HCT116 (cell line): ENCODE measurements around the gene FAM50A. TPM values are rescaled to one million over a fixed set of nuclear protein-coding genes. Genes with fewer than 3 reads are reported as not detected.

Experiments
- ATAC-seq: fragments of 200-7000 bp; cut with Tn5 transposase; 2 replicates; pipeline ENCODE4 v1.9.1; 2020; ENCODE audit warnings: mild to moderate bottlenecking, moderate library complexity
- BruUV-seq: library from RNA; stranded (reverse); fragments of 400-500 nt; replicated peaks from 2 replicates; lab custom pipeline; 2021; lab: Mats Ljungman, UMichigan
- CTCF ChIA-PET: fragments of 300-600 bp; sonication (Branson Sonifier 250); formaldehyde crosslinking; loops from one replicate; lab custom pipeline; 2021; ENCODE audit warnings: antibody characterized with exemption; lab: Charles Lee
- POLR2A ChIA-PET: fragments of 300-600, 350-600 bp; sonication (Branson Sonifier 250); formaldehyde crosslinking; loops from one replicate; lab custom pipeline; 2021; ENCODE audit warnings: antibody characterized with exemption; lab: Charles Lee
- RAD21 ChIA-PET, 2 experiments: fragments of 300-600 bp; sonication (Branson Sonifier 250); formaldehyde crosslinking; loops; one replicate each; lab custom pipeline; 2023; ENCODE audit warnings: low total read pairs in 2 of 2; ENCODE audit not compliant: uncharacterized antibody in 2 of 2, unreplicated experiment in 2 of 2, low non-redundant PET in 1 of 2; lab: Charles Lee
- DNase-seq: peaks from one replicate; pipeline ENCODE4 v3.0.0-alpha.2; 2010; ENCODE audit warnings: low read depth, low spot score
- H2AFZ ChIP-seq: fragments of 200-600 bp; shearing (Covaris generic), sonication (generic); 2 replicates; pipeline ENCODE4 v1.6.1; 2017; ENCODE audit warnings: low read depth, mixed run types, mixed read lengths, antibody characterized with exemption, low read length; ENCODE audit not compliant: poor library complexity, severe bottlenecking
- H3K27ac ChIP-seq: 2 replicates; pipeline ENCODE4 v1.5.1; 2012; ENCODE audit warnings: low read depth, low read length
- H3K27me3 ChIP-seq: fragments of 200-600 bp; sonication (generic); 2 replicates; pipeline ENCODE4 v1.6.1; 2016; ENCODE audit warnings: mixed run types, low read length, mixed read lengths; ENCODE audit not compliant: insufficient read depth
- H3K36me3 ChIP-seq, 2 experiments: fragments of 200-500 bp in 1 of 2; fragments of 200-600 bp in 1 of 2; sonication (Bioruptor generic) in 1 of 2; sonication (generic) in 1 of 2; 2 replicates each; pipeline versions ENCODE4 v1.5.1 to v1.6.1; 2014 to 2016; ENCODE audit warnings: low read length in 2 of 2, inconsistent platforms in 1 of 2, mixed read lengths in 1 of 2, mixed run types in 1 of 2; ENCODE audit not compliant: insufficient read depth in 2 of 2, control insufficient read depth in 1 of 2
- H3K4me1 ChIP-seq, 2 experiments: fragments of 200-600 bp in 1 of 2; sonication (generic) in 1 of 2; 2 replicates each; pipeline versions ENCODE4 v1.5.1 to v1.6.1; 2012 to 2017; ENCODE audit warnings: low read length in 2 of 2, inconsistent platforms in 1 of 2, mild to moderate bottlenecking in 1 of 2, mixed read lengths in 1 of 2, mixed run types in 1 of 2, moderate library complexity in 1 of 2; ENCODE audit not compliant: insufficient read depth in 2 of 2, control insufficient read depth in 1 of 2
- H3K4me2 ChIP-seq: fragments of 200-600 bp; sonication (generic); 2 replicates; pipeline ENCODE4 v1.6.1; 2017; ENCODE audit warnings: mixed run types, low read length, mixed read lengths
- H3K4me3 ChIP-seq, 2 experiments: fragments of 200-600 bp in 1 of 2; sonication (generic) in 1 of 2; replicated peaks in 1 of 2; 2 replicates each; pipeline ENCODE4 v1.5.1; 2011 to 2016; ENCODE audit warnings: low read length in 2 of 2, control low read depth in 1 of 2, low read depth in 1 of 2, mild to moderate bottlenecking in 1 of 2, mixed read lengths in 1 of 2, mixed run types in 1 of 2
- H3K79me2 ChIP-seq: fragments of 200-600 bp; sonication (generic); 2 replicates; pipeline ENCODE4 v1.6.1; 2017; ENCODE audit warnings: mild to moderate bottlenecking, mixed run types, low read length, moderate library complexity, mixed read lengths; ENCODE audit not compliant: insufficient read depth
- H3K9ac ChIP-seq: fragments of 200-600 bp; sonication (generic); 2 replicates; pipeline ENCODE4 v1.6.1; 2016; ENCODE audit warnings: low read length, mixed read lengths
- H3K9me2 ChIP-seq: fragments of 200-600 bp; sonication (generic), shearing (Covaris generic); 2 replicates; pipeline ENCODE4 v1.6.1; 2017; ENCODE audit warnings: mixed run types, mild to moderate bottlenecking, moderate library complexity; ENCODE audit not compliant: insufficient read depth
- H3K9me3 ChIP-seq, 2 experiments: fragments of 200-500 bp in 1 of 2; fragments of 200-600 bp in 1 of 2; sonication (Bioruptor generic) in 1 of 2; sonication (generic) in 1 of 2; 2 replicates each; pipeline ENCODE4 v1.6.1; 2014 to 2017; ENCODE audit warnings: low read length in 2 of 2, mixed read lengths in 2 of 2, inconsistent platforms in 1 of 2, low read depth in 1 of 2, mild to moderate bottlenecking in 1 of 2, mixed run types in 1 of 2, moderate library complexity in 1 of 2; ENCODE audit not compliant: control insufficient read depth in 1 of 2, insufficient read depth in 1 of 2
- H4K20me1 ChIP-seq: fragments of 200-600 bp; sonication (generic), shearing (Covaris generic); 2 replicates; pipeline ENCODE4 v1.6.1; 2017; ENCODE audit warnings: mixed run types, mild to moderate bottlenecking, moderate library complexity; ENCODE audit not compliant: insufficient read depth
- CBX3 ChIP-seq: IDR thresholded peaks from 2 replicates; pipeline ENCODE4 v1.6.1; 2012; ENCODE audit warnings: low read depth
- CTCF ChIP-seq, 3 experiments: fragments of 200-600 bp in 1 of 3; sonication (generic) in 1 of 3; IDR thresholded peaks in 2 of 3; conservative IDR thresholded peaks in 1 of 3; 2 replicates each; pipeline ENCODE4 v1.5.1; 2012 to 2017; ENCODE audit warnings: low read depth in 2 of 3, low read length in 2 of 3, antibody characterized with exemption in 1 of 3, borderline replicate concordance in 1 of 3, control low read depth in 1 of 3, mild to moderate bottlenecking in 1 of 3, mixed read lengths in 1 of 3, mixed run types in 1 of 3, moderate library complexity in 1 of 3; ENCODE audit not compliant: insufficient read depth in 1 of 3
- EGR1 ChIP-seq: IDR thresholded peaks from 2 replicates; pipeline ENCODE4 v1.6.1; 2012; ENCODE audit warnings: low read depth
- ELF1 ChIP-seq: IDR thresholded peaks from 2 replicates; pipeline ENCODE4 v1.6.1; 2012; ENCODE audit warnings: low read depth, borderline replicate concordance
- FOSL1 ChIP-seq: IDR thresholded peaks from 2 replicates; pipeline ENCODE4 v1.6.1; 2012; ENCODE audit warnings: low read depth
- POLR2AphosphoS5 ChIP-seq: IDR thresholded peaks from 2 replicates; pipeline ENCODE4 v1.6.1; 2011; ENCODE audit warnings: mild to moderate bottlenecking, low read depth, low read length, moderate library complexity
- RAD21 ChIP-seq: IDR thresholded peaks from 2 replicates; pipeline ENCODE4 v1.6.1; 2012; ENCODE audit warnings: low read depth, mild to moderate bottlenecking
- REST ChIP-seq: IDR thresholded peaks from 2 replicates; pipeline ENCODE4 v1.6.1; 2012; ENCODE audit warnings: low read depth
- SP1 ChIP-seq: IDR thresholded peaks from 2 replicates; pipeline ENCODE4 v1.6.1; 2012; ENCODE audit warnings: low read depth
- SRF ChIP-seq: IDR thresholded peaks from 2 replicates; pipeline ENCODE4 v1.6.1; 2012; ENCODE audit warnings: low read depth
- TCF7L2 ChIP-seq: IDR thresholded peaks from 2 replicates; pipeline ENCODE4 v1.7.0; 2011; ENCODE audit warnings: borderline replicate concordance, inconsistent platforms; ENCODE audit not compliant: insufficient read depth, insufficient read length; ENCODE audit errors: extremely low read depth
- ZBTB33 ChIP-seq: IDR thresholded peaks from 2 replicates; pipeline ENCODE4 v1.6.1; 2011; ENCODE audit warnings: mild to moderate bottlenecking, low read length, moderate library complexity; ENCODE audit not compliant: insufficient replicate concordance; ENCODE audit errors: extremely low read depth
- ZFX ChIP-seq: fragments of 450-650 bp; IDR thresholded peaks from 2 replicates; pipeline ENCODE4 v1.6.1; 2017
- ZNF274 ChIP-seq: fragments of 200-500 bp; sonication (Bioruptor generic); IDR thresholded peaks from 2 replicates; pipeline ENCODE4 v1.6.1; 2014; ENCODE audit warnings: mild to moderate bottlenecking, low read depth, low read length, inconsistent platforms
- intact Hi-C: fragments of 100-400 bp; cut with micrococcal nuclease; formaldehyde crosslinking; loops from 2 replicates; pipeline ENCODE4 v1.10.0; 2022
- total RNA-seq: library from RNA; stranded (reverse); gene quantifications from one replicate; pipeline ENCODE4 v1.2.1, GENCODE V29; 2021; ENCODE audit not compliant: unreplicated experiment

FAM50A gene
- total RNA-seq, 1 experiment from 2014 or later = 46.5 TPM

GRCh38 chrX:154441984-154442707 lies 1.8 kb upstream of the FAM50A start:
- Histone ChIP-seq H3K4me2 (no peak overlapping the region), H3K79me2 (peaks cover 37% of the 10 kb centered on the region), H3K27ac (no peak overlapping the region), H2AFZ (no peak overlapping the region), H3K9me2 (no peaks in the 10 kb centered on the region), H3K36me3 (no peaks in the 10 kb centered on the region; a peak in 1 of 4 replicates), H4K20me1 (no peaks in the 10 kb centered on the region), H3K4me3 (no peak overlapping the region), H3K4me1 (peaks cover 6 to 26% of the 10 kb centered on the region in 2 experiments; a peak in 3 of 4 replicates), H3K9ac (no peak overlapping the region), H3K9me3 (no peaks in the 10 kb centered on the region), H3K27me3 (no peaks in the 10 kb centered on the region)
- no peak for DNase-seq
- intact Hi-C loops = loop anchor here (5.0 kb wide), 1 partner anchor 35 kb away; the partner anchor contains the start of gene LAGE3
- TF ChIP-seq ZFX = no peak
- no peak for TF ChIP-seq SP1
- TF ChIP-seq ELF1 = no peak
- TF ChIP-seq CBX3 = no peak
- no peak for TF ChIP-seq ZNF274
- TF ChIP-seq REST = no peak
- TF ChIP-seq EGR1 = no peak
- TF ChIP-seq TCF7L2 = no peak
- no peak for TF ChIP-seq RAD21
- no peak for TF ChIP-seq ZBTB33
- TF ChIP-seq FOSL1 = no peak
- TF ChIP-seq SRF = no peak
- no peak for TF ChIP-seq CTCF (IDR thresholded peaks at IDR 0.05 in 2 of 3, conservative IDR thresholded peaks at IDR 0.05 in 1 of 3; ENCODE audit: borderline replicate concordance in 1 of 3, insufficient read depth in 1 of 3, low read depth in 2 of 3, low read length in 2 of 3)
- TF ChIP-seq POLR2AphosphoS5 = no peak
- POLR2A ChIA-PET = no interaction called here
- CTCF ChIA-PET = no interaction called here
- RAD21 ChIA-PET = no interaction called here
- no peak for ATAC-seq
- BruUV-seq = no TSS peak
